GM12872 (cell line): ENCODE measurements around the gene ZNF75A.

Experiments
- TF ChIP-seq, protein P1 (sequence below): IDR thresholded peaks from 3 replicates; pipeline ENCODE4 v1.5.1; 2011; ENCODE audit warnings: low read depth, mild to moderate bottlenecking, low read length, moderate library complexity; ENCODE audit not compliant: insufficient read depth

ZNF75A gene

GRCh38 chr16:3282730-3283542 lies 22.4 kb upstream of the ZNF75A start, which contains the start of gene ZNF263:
ZNF263 (plus strand) TSS chr16:3283491; CDS start chr16:3283819, 328 bp downstream.
- TF ChIP-seq, protein P1, sequence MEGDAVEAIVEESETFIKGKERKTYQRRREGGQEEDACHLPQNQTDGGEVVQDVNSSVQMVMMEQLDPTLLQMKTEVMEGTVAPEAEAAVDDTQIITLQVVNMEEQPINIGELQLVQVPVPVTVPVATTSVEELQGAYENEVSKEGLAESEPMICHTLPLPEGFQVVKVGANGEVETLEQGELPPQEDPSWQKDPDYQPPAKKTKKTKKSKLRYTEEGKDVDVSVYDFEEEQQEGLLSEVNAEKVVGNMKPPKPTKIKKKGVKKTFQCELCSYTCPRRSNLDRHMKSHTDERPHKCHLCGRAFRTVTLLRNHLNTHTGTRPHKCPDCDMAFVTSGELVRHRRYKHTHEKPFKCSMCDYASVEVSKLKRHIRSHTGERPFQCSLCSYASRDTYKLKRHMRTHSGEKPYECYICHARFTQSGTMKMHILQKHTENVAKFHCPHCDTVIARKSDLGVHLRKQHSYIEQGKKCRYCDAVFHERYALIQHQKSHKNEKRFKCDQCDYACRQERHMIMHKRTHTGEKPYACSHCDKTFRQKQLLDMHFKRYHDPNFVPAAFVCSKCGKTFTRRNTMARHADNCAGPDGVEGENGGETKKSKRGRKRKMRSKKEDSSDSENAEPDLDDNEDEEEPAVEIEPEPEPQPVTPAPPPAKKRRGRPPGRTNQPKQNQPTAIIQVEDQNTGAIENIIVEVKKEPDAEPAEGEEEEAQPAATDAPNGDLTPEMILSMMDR = no peak

DNA sequence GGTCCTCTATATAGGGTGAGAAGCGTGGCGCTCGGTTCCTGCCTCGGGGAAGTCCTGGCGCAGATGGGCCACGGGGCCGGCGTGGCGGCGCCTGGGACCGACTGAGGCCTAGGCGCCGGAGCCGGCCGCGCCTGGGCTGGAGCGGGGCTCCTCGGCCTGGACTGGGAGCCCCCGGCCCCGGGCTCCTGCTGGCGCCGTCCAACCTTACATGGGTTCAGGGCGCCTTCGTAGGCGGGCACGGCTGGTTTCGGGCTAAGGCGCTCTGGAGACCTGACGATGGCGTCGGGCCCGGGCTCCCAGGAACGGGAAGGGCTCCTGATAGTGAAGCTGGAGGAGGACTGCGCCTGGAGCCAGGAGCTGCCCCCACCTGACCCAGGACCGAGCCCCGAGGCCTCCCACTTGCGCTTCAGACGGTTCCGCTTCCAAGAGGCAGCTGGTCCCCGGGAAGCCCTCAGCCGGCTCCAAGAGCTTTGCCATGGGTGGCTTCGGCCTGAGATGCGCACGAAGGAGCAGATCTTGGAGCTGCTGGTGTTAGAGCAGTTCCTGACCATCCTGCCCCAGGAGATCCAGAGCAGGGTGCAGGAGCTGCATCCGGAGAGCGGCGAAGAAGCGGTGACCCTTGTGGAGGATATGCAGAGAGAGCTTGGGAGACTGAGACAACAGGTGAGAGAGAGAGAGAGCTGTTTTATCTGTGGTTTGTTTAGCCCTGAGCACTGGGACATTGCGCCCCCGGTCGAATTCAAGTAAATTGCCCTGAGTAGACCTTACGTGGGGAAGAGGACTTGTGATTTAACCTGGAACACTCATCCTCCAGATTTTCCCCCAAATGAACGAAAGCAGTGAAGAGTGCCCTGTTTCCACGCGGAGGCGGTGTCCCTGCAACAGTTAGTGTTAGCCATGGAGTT lies 21.5 kb upstream of the ZNF75A start:
- TF ChIP-seq, protein P1 = no peak

DNA sequence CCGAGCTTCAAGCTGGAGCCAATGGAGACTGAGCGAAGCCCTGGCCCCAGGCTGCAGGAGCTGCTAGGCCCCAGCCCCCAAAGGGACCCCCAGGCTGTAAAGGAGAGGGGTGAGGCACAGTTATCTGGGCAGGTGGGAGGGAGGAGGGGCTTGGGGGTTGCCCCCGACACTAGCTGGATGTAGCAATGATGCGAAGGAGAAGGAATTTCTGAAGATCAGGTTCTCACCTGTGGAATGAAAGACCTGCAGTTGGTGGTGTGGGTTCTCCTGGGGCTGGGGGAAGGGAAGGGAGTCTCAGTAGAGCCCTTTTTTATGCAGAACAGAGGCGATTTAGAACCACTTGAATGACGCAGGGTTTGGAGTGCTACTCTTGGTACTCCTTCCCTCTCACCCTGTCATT lies 20.2 kb upstream of the ZNF75A start:
- TF ChIP-seq, protein P1 = no peak

DNA sequence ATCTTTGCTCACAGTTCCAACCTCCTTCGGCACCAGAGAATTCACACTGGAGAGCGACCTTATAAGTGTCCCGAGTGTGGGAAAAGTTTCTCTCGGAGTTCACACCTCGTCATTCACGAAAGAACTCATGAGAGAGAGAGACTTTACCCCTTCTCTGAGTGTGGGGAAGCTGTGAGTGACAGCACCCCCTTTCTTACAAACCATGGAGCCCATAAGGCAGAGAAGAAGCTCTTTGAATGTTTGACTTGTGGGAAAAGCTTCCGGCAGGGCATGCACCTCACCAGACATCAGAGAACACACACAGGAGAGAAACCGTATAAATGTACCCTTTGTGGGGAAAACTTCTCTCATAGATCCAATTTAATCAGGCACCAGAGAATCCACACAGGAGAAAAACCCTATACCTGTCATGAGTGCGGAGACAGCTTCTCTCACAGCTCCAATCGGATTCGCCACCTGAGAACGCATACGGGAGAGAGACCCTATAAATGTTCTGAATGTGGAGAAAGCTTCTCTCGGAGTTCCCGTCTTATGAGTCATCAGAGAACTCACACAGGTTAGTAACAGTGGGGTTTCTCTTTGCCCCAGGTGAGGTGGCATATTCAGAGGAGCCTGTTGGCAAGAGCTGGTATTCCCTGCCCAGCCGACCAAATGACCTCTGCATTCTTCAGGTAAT lies 15.2 kb upstream of the ZNF75A start:
- TF ChIP-seq, protein P1 = no peak

DNA sequence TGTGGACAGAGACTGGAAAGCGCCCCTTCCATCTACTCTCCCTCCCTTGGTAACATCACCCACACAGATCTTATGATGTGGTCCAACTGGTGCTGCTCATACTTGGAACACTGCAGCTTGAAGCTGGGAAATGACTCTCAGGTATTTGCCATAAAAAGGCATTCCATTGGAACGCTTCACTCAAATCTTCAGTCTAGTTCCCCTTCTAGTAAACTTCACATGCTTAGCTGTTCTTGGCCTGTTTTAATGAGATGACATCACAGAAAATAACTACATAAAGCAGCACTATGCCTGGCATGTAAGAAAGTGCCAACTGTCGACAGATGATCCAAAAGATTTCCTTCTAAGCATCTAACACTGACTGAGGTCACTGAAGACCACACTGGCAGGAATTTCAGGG lies 12.7 kb upstream of the ZNF75A start:
- TF ChIP-seq, protein P1 = no peak

DNA sequence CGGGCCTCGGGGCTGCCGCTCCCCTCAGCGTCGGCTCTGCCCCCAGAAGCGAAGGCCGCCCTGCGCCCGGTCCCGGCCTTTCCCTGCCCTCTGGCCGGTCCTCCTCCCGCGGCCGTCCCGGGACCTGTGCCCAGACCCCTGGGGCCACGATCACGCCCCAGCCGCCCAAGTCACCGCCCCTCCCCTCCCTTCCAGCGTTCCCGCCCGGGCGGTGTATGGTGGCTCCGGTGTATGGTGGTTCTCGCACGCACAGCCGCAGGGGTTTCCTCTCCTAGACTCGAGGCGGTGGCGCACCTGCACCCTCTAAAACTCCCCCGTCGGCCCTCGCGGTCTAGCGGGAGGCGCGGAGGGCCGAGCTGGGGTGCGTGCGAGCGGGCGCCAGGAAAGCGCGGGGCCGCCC lies 10.1 kb upstream of the ZNF75A start:
- TF ChIP-seq, protein P1 = no peak

DNA sequence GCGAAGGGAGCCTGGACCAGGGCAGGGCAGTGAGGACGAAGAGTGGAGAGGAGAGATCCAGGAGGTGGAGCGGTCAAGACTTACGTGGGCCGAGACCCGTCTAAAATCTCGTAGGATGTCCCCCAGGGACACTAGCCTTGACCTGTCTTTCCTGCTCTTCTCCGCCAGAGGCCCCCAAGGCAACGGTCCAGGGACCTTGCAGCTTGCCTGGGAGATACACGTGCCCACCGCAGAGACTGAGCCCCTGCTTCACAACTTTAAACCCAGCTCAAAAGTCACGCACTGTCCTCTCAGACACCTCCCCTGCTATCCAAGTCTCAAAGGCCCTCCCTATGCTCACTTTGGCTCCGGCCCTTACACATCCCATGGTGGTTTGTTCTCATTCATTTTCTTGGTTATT lies 9.5 kb upstream of the ZNF75A start:
- TF ChIP-seq, protein P1 = no peak
